NCI-H226 (cell line): ENCODE results near the gene NCMAP.
"Not testable (repeated sequence)": the region's sequence is repeated elsewhere in the genome, so short reads cannot be mapped to it uniquely, and the experiment has no call there.

Experiments used
- DNase-seq: peaks from one replicate; pipeline ENCODE4 v3.0.0-alpha.2; 2015

NCMAP gene

GRCh38 chr1:24555591-24556413 is at the start of gene NCMAP:
NCMAP (plus strand) TSS chr1:24556087; CDS start chr1:24595431, 39,344 bp downstream.
- DNase-seq: no peak

GRCh38 chr1:24506691-24507381 is 49.1 kb upstream of the NCMAP start:
- DNase-seq: no peak

- DNase-seq: no peak
These were observed 48.5 kb upstream of the NCMAP start for GRCh38 chr1:24507405-24507804.

GRCh38 chr1:24508911-24509310 is 47.0 kb upstream of the NCMAP start:
- no peak for DNase-seq

- DNase-seq: no peak
These were observed 42.2 kb upstream of the NCMAP start for GRCh38 chr1:24513706-24514105.

GRCh38 chr1:24514946-24515345 is 40.9 kb upstream of the NCMAP start:
- no peak for DNase-seq

GRCh38 chr1:24515671-24516209 is 40.1 kb upstream of the NCMAP start:
- DNase-seq: peak; percentile 70

- DNase-seq: no peak
These were observed 39.4 kb upstream of the NCMAP start for GRCh38 chr1:24516506-24516905.

GRCh38 chr1:24517898-24518297 is 38.0 kb upstream of the NCMAP start:
- DNase-seq: no peak

GRCh38 chr1:24520282-24520681 is 35.6 kb upstream of the NCMAP start:
- DNase-seq: not testable (repeated sequence)

- DNase-seq: no peak
These were observed 30.3 kb upstream of the NCMAP start for GRCh38 chr1:24525606-24526005.

GRCh38 chr1:24526045-24526444 is 29.8 kb upstream of the NCMAP start:
- no peak for DNase-seq

GRCh38 chr1:24526940-24527542 is 28.8 kb upstream of the NCMAP start:
- DNase-seq: no peak

- DNase-seq: no peak
These were observed 27.1 kb upstream of the NCMAP start for GRCh38 chr1:24528744-24529143.

GRCh38 chr1:24529292-24529691 is 26.6 kb upstream of the NCMAP start:
- not testable (repeated sequence) for DNase-seq

GRCh38 chr1:24535021-24535424 is 20.9 kb upstream of the NCMAP start:
- DNase-seq: no peak

GRCh38 chr1:24535778-24536177 is 20.1 kb upstream of the NCMAP start:
- no peak for DNase-seq

GRCh38 chr1:24536391-24536840 is 19.5 kb upstream of the NCMAP start:
- DNase-seq: no peak

- no peak for DNase-seq
These were observed 15.6 kb upstream of the NCMAP start for GRCh38 chr1:24540051-24540905.

- peak; percentile 44 for DNase-seq
These were observed 14.8 kb upstream of the NCMAP start for GRCh38 chr1:24540906-24541710.

GRCh38 chr1:24541711-24542346 is 14.1 kb upstream of the NCMAP start:
- DNase-seq: no peak
